SK-N-SH treated with all-trans-retinoic acid at 6 μM for 48 hours (cell line): ENCODE results near the gene DCDC2C.

Experiments used
- ARNTL ChIP-seq: fragments of 450-650 bp; formaldehyde crosslinking; IDR thresholded peaks from 2 replicates; pipeline ENCODE4 v1.5.0; 2020; ENCODE audit warnings: low read depth, mild to moderate bottlenecking, moderate library complexity, borderline replicate concordance
- BACH2 ChIP-seq: fragments of 250-450 bp; sonication (Bioruptor Pico); IDR thresholded peaks from 2 replicates; pipeline ENCODE4 v1.9.0; 2021; ENCODE audit warnings: mild to moderate bottlenecking, borderline replicate concordance
- CSDC2 ChIP-seq: fragments of 250-450 bp; sonication (Bioruptor Pico); IDR thresholded peaks from 2 replicates; pipeline ENCODE4 v1.5.0; 2020; ENCODE audit warnings: mild to moderate bottlenecking, moderate library complexity
- OSR1 ChIP-seq: fragments of 250-450 bp; sonication (Bioruptor Pico); IDR thresholded peaks from 2 replicates; pipeline ENCODE4 v1.8.0; 2022; ENCODE audit warnings: moderate library complexity, mild to moderate bottlenecking, inconsistent platforms
- PATZ1 ChIP-seq: fragments of 250-450 bp; sonication (Bioruptor Pico); IDR thresholded peaks from 2 replicates; pipeline ENCODE4 v1.8.0; 2020; ENCODE audit warnings: mild to moderate bottlenecking, moderate library complexity, borderline replicate concordance
- PPARA ChIP-seq: fragments of 250-450 bp; sonication (Bioruptor Pico); IDR thresholded peaks from 2 replicates; pipeline ENCODE4 v1.5.0; 2020; ENCODE audit warnings: mild to moderate bottlenecking, borderline replicate concordance
- RARB ChIP-seq: fragments of 250-450 bp; sonication (Bioruptor Pico); IDR thresholded peaks from 2 replicates; pipeline ENCODE4 v1.8.0; 2021; ENCODE audit warnings: mild to moderate bottlenecking, moderate library complexity
- SNAI2 ChIP-seq: fragments of 250-450 bp; sonication (Bioruptor Pico); IDR thresholded peaks from 2 replicates; pipeline ENCODE4 v1.5.0; 2020; ENCODE audit warnings: mild to moderate bottlenecking, moderate library complexity
- TCF4 ChIP-seq: fragments of 250-450 bp; sonication (Bioruptor Pico); IDR thresholded peaks from 2 replicates; pipeline ENCODE4 v1.8.0; 2021; ENCODE audit warnings: mild to moderate bottlenecking, moderate library complexity, borderline replicate concordance
- TOX ChIP-seq: fragments of 250-450 bp; sonication (Bioruptor Pico); IDR thresholded peaks from 2 replicates; pipeline ENCODE4 v1.8.0; 2021; ENCODE audit warnings: mild to moderate bottlenecking, moderate library complexity, borderline replicate concordance
- ZFP3 ChIP-seq: fragments of 250-450 bp; sonication (Bioruptor Pico); IDR thresholded peaks from 2 replicates; pipeline ENCODE4 v1.5.0; 2020; ENCODE audit warnings: mild to moderate bottlenecking, moderate library complexity
- ZFP30 ChIP-seq: fragments of 450-650 bp; formaldehyde crosslinking; IDR thresholded peaks from 2 replicates; pipeline ENCODE4 v1.5.0; 2022; ENCODE audit warnings: mild to moderate bottlenecking, moderate library complexity
- ZNF565 ChIP-seq: fragments of 450-650 bp; formaldehyde crosslinking; conservative IDR thresholded peaks from 2 replicates; pipeline ENCODE4 v1.5.0; 2020; ENCODE audit warnings: low read depth, mild to moderate bottlenecking, moderate library complexity
- TF ChIP-seq, protein P1 (sequence below): fragments of 250-450 bp; sonication (Bioruptor Pico); IDR thresholded peaks from 2 replicates; pipeline ENCODE4 v1.5.1; 2021; ENCODE audit warnings: mild to moderate bottlenecking, moderate library complexity

- no peak for TF ChIP-seq ZNF565 (CRISPR knock-in tag)
- no peak for TF ChIP-seq OSR1 (CRISPR knock-in tag)
- TF ChIP-seq, protein P1, sequence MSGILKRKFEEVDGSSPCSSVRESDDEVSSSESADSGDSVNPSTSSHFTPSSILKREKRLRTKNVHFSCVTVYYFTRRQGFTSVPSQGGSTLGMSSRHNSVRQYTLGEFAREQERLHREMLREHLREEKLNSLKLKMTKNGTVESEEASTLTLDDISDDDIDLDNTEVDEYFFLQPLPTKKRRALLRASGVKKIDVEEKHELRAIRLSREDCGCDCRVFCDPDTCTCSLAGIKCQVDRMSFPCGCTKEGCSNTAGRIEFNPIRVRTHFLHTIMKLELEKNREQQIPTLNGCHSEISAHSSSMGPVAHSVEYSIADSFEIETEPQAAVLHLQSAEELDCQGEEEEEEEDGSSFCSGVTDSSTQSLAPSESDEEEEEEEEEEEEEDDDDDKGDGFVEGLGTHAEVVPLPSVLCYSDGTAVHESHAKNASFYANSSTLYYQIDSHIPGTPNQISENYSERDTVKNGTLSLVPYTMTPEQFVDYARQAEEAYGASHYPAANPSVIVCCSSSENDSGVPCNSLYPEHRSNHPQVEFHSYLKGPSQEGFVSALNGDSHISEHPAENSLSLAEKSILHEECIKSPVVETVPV (CRISPR knock-in tag): no peak
- TF ChIP-seq PATZ1 (CRISPR knock-in tag): no peak
- no peak for TF ChIP-seq CSDC2 (CRISPR knock-in tag)
- TF ChIP-seq SNAI2 (CRISPR knock-in tag): no peak
- TF ChIP-seq PPARA: no peak
- no peak for TF ChIP-seq TCF4
- TF ChIP-seq RARB (CRISPR knock-in tag): no peak
- no peak for TF ChIP-seq ZFP3 (CRISPR knock-in tag)
- no peak for TF ChIP-seq TOX (CRISPR knock-in tag)
- no peak for TF ChIP-seq ZFP30 (CRISPR knock-in tag)
- TF ChIP-seq ARNTL (CRISPR knock-in tag): no peak
- TF ChIP-seq BACH2 (CRISPR knock-in tag): no peak
These were observed 29.1 kb upstream of the DCDC2C start for GRCh38 chr2:3674066-3674845.
